GM20000 (cell line): ENCODE results near the gene MAGEB10.
"Not testable (repeated sequence)": the region's sequence is repeated elsewhere in the genome, so short reads cannot be mapped to it uniquely, and the experiment has no call there.

Source experiments
- DNase-seq: peaks from one replicate; pipeline ENCODE4 v3.0.0; 2012; ENCODE audit warnings: low spot score
- TF ChIP-seq, protein P1 (sequence below): IDR thresholded peaks from 2 replicates; pipeline ENCODE4 v1.5.1; 2012; ENCODE audit warnings: mild to moderate bottlenecking, control low read depth; ENCODE audit errors: extremely low read depth, missing control alignments

The MAGEB10 gene

DNA sequence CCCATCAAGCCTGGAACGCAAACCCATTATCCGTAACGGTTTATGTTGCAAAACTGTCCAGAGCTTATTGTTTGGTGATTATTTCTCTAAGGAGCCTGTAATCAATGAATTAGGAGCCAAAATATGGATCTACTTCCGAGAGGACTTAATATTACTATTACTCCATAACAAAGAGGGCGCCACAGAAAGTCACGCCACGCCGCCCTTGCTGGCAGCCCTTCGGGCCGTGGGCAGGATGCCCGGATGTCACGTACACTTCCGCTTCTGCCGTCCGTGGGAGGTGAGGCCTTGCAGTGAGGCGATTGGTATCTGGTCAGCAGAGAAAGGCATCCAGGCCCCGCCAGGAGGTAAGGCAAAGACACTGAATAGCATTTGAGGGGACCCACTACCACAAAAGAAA, at the start of gene MAGEB10:
MAGEB10 (plus strand) TSS at position 301 of the 400 bp plus-strand sequence. CDS start 13,317 bp downstream, outside the sequence.
- TF ChIP-seq, protein P1, sequence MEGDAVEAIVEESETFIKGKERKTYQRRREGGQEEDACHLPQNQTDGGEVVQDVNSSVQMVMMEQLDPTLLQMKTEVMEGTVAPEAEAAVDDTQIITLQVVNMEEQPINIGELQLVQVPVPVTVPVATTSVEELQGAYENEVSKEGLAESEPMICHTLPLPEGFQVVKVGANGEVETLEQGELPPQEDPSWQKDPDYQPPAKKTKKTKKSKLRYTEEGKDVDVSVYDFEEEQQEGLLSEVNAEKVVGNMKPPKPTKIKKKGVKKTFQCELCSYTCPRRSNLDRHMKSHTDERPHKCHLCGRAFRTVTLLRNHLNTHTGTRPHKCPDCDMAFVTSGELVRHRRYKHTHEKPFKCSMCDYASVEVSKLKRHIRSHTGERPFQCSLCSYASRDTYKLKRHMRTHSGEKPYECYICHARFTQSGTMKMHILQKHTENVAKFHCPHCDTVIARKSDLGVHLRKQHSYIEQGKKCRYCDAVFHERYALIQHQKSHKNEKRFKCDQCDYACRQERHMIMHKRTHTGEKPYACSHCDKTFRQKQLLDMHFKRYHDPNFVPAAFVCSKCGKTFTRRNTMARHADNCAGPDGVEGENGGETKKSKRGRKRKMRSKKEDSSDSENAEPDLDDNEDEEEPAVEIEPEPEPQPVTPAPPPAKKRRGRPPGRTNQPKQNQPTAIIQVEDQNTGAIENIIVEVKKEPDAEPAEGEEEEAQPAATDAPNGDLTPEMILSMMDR, result no peak
- no peak for DNase-seq

DNA sequence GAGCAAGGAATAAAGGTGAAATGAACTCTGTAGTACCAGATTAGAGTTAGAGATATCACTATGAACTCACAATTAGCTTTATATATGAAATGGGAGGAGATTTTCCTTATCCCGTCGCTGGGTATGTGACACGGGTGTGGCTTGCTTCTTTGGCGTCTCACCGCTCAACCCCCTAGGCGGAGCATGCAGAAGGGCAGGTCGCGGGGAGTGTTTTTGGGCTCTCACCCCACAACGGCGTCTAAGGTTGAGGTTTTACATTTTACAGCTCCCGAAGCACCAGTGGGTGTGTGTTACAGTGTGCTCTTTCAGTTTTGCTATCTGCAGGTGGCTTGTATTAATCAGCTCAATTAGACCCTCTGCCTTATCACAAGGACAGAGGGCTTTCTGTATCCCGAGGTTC, 42.1 kb upstream of the MAGEB10 start:
- TF ChIP-seq, protein P1, result no peak
- DNase-seq, result no peak

DNA sequence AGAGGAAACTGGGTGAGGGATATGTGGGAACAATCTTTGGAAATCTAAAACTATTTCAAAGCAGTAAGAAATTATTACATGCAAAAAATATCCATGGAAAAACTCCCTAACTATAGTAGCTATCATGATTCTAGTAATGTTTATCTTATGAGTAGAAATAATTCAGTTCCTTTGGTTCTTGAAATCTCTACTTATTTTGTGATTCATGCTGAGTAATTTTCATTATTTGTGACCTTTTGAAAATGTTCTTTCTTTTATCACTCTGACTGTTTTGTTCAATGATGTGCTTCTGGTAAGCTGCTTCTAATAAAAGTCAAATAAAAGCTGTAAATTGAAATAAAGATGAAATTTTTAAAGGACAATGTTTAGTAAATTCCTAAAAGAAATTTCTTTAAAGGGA, 40.4 kb upstream of the MAGEB10 start:
- DNase-seq, result no peak
- TF ChIP-seq, protein P1, result no peak

- no peak for DNase-seq
- TF ChIP-seq, protein P1, result no peak
These were observed 31.8 kb upstream of the MAGEB10 start for GRCh38 chrX:27775984-27776383.

DNA sequence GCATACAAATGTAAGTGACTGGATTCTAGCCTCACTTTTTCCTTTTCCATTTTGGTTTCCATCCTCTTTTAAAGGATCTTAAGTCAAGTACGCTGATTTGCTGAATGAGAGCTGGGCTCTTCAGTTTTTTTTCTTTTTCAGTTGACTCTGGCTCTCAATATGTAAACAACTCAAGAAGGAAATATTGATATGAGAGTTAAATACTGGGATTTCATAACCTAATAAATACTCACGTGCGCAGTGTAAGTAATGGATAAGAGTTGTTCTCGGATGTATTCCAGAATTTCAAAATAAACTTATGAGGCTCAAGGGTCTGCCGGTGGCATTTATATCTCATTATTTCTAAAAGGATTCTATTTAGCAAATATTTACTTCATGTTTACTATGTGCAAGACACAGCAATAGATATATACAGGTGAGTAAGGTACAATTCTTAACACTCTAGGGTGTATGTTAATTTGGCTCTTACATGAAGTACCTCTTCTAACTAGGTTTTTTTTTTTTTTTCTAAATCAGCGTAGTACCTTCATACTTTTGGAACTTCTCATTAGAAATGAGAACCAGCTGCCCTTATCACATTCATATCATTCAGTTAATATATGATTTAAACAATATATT, 11.0 kb upstream of the MAGEB10 start:
- TF ChIP-seq, protein P1, result no peak
- no peak for DNase-seq

DNA sequence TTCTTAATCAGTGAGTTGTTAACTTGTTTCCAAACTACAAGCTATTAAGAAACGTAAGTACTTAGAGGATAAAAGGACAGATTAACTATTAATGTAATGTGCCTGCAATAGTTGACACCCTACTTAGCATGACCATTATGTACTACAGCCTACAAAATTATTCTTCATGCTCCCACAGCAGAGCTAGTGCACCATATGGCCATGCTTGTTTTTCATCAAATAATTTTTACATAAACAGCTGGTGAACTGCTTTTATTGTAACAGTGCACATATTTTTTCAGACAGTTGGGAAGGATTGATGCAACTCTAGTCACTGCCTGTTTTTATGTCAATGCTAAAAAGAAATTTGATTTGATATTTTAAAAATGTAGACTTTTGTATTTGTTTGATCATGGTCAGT, 10.2 kb upstream of the MAGEB10 start:
- TF ChIP-seq, protein P1, result no peak
- no peak for DNase-seq

GRCh38 chrX:27808226-27808625, 436 bp downstream of the MAGEB10 start:
- TF ChIP-seq, protein P1, result no peak
- DNase-seq, result no peak

GRCh38 chrX:27808991-27809859, 1.4 kb downstream of the MAGEB10 start:
- not testable (repeated sequence) for DNase-seq
